ENCODE results near the gene TSKU.
"Not testable (repeated sequence)": the region's sequence is repeated elsewhere in the genome, so short reads cannot be mapped to it uniquely, and the experiment has no call there.

TSKU gene

GRCh38 chr11:76783294-76783895 lies at the start of gene TSKU:
Gene TSKU (plus strand): TSS chr11:76783356. CDS start chr11:76795617, 12,261 bp downstream.
- H3K9ac ChIP-seq (ENCODE audit: low read length), result peak within 1 kb of the TSS; percentile 99
- H3K9me3 ChIP-seq (ENCODE audit: control insufficient read depth, insufficient read depth, low read depth, low read length), result peaks cover 12% of the 10 kb centered on the region
- no peaks in the 10 kb centered on the region for H3K27me3 ChIP-seq (ENCODE audit: control insufficient read depth, insufficient read depth, low read length)
- H3K4me1 ChIP-seq (ENCODE audit: control insufficient read depth, insufficient read depth, low read length), result peaks cover 53% of the 10 kb centered on the region
- peak within 1 kb of the TSS; percentile 99 for H3K4me3 ChIP-seq (ENCODE audit: low read depth, low read length)
- H3K36me3 ChIP-seq (ENCODE audit: control insufficient read depth, insufficient read depth, low read length), result peaks cover 8% of the 10 kb centered on the region
- H3K27ac ChIP-seq (ENCODE audit: low read depth, low read length), result peak within 1 kb of the TSS; percentile 98

- H3K4me1 ChIP-seq (ENCODE audit: control insufficient read depth, insufficient read depth, low read length), result peaks cover 24% of the 10 kb centered on the region
- not testable (repeated sequence) for H3K27ac ChIP-seq (ENCODE audit: low read depth, low read length); H3K9me3 ChIP-seq (ENCODE audit: control insufficient read depth, insufficient read depth, low read depth, low read length); H3K27me3 ChIP-seq (ENCODE audit: control insufficient read depth, insufficient read depth, low read length); H3K36me3 ChIP-seq (ENCODE audit: control insufficient read depth, insufficient read depth, low read length); H3K4me3 ChIP-seq (ENCODE audit: low read depth, low read length); H3K9ac ChIP-seq (ENCODE audit: low read length)
These were observed 49.2 kb upstream of the TSKU start for GRCh38 chr11:76733906-76734305.

- peak overlapping the region; percentile 16 for H3K9ac ChIP-seq (ENCODE audit: low read length)
- no peak overlapping the region for H3K4me3 ChIP-seq (ENCODE audit: low read depth, low read length)
- peaks cover 24% of the 10 kb centered on the region for H3K4me1 ChIP-seq (ENCODE audit: control insufficient read depth, insufficient read depth, low read length)
- H3K36me3 ChIP-seq (ENCODE audit: control insufficient read depth, insufficient read depth, low read length), result no peaks in the 10 kb centered on the region
- H3K9me3 ChIP-seq (ENCODE audit: control insufficient read depth, insufficient read depth, low read depth, low read length), result no peaks in the 10 kb centered on the region
- H3K27ac ChIP-seq (ENCODE audit: low read depth, low read length), result no peak overlapping the region
- no peaks in the 10 kb centered on the region for H3K27me3 ChIP-seq (ENCODE audit: control insufficient read depth, insufficient read depth, low read length)
These were observed 48.4 kb upstream of the TSKU start for GRCh38 chr11:76734456-76735420.

- no peak overlapping the region for H3K9ac ChIP-seq (ENCODE audit: low read length)
- H3K27ac ChIP-seq (ENCODE audit: low read depth, low read length), result no peak overlapping the region
- no peak overlapping the region for H3K4me3 ChIP-seq (ENCODE audit: low read depth, low read length)
- peaks cover 24% of the 10 kb centered on the region for H3K4me1 ChIP-seq (ENCODE audit: control insufficient read depth, insufficient read depth, low read length)
- no peaks in the 10 kb centered on the region for H3K9me3 ChIP-seq (ENCODE audit: control insufficient read depth, insufficient read depth, low read depth, low read length)
- H3K36me3 ChIP-seq (ENCODE audit: control insufficient read depth, insufficient read depth, low read length), result no peaks in the 10 kb centered on the region
- no peaks in the 10 kb centered on the region for H3K27me3 ChIP-seq (ENCODE audit: control insufficient read depth, insufficient read depth, low read length)
These were observed 47.3 kb upstream of the TSKU start for GRCh38 chr11:76735841-76736240.

- H3K27ac ChIP-seq (ENCODE audit: low read depth, low read length), result no peak overlapping the region
- H3K36me3 ChIP-seq (ENCODE audit: control insufficient read depth, insufficient read depth, low read length), result no peaks in the 10 kb centered on the region
These were observed 46.9 kb upstream of the TSKU start for GRCh38 chr11:76736266-76736665.

GRCh38 chr11:76736773-76737495 lies 46.2 kb upstream of the TSKU start:
- no peaks in the 10 kb centered on the region for H3K27me3 ChIP-seq (ENCODE audit: control insufficient read depth, insufficient read depth, low read length)
- H3K4me1 ChIP-seq (ENCODE audit: control insufficient read depth, insufficient read depth, low read length), result peaks cover 24% of the 10 kb centered on the region
- H3K4me3 ChIP-seq (ENCODE audit: low read depth, low read length), result no peak overlapping the region
- H3K9ac ChIP-seq (ENCODE audit: low read length), result no peak overlapping the region
- H3K9me3 ChIP-seq (ENCODE audit: control insufficient read depth, insufficient read depth, low read depth, low read length), result no peaks in the 10 kb centered on the region
- H3K27ac ChIP-seq (ENCODE audit: low read depth, low read length), result no peak overlapping the region
- H3K36me3 ChIP-seq (ENCODE audit: control insufficient read depth, insufficient read depth, low read length), result no peaks in the 10 kb centered on the region

More at GRCh38 chr11:76736266-76736665, 46.9 kb upstream of the TSKU start:
- Histone ChIP-seq H3K9me3 (ENCODE audit: control insufficient read depth, insufficient read depth, low read depth, low read length) (no peaks in the 10 kb centered on the region), H3K27me3 (ENCODE audit: control insufficient read depth, insufficient read depth, low read length) (no peaks in the 10 kb centered on the region), H3K4me3 (ENCODE audit: low read depth, low read length) (no peak overlapping the region), H3K4me1 (ENCODE audit: control insufficient read depth, insufficient read depth, low read length) (peaks cover 24% of the 10 kb centered on the region), H3K9ac (ENCODE audit: low read length) (no peak overlapping the region)

GRCh38 chr11:76738618-76739240 lies 44.4 kb upstream of the TSKU start:
- Histone ChIP-seq H3K9me3 (ENCODE audit: control insufficient read depth, insufficient read depth, low read depth, low read length) (no peaks in the 10 kb centered on the region), H3K27ac (ENCODE audit: low read depth, low read length) (no peak overlapping the region), H3K9ac (ENCODE audit: low read length) (no peak overlapping the region), H3K4me3 (ENCODE audit: low read depth, low read length) (no peak overlapping the region), H3K27me3 (ENCODE audit: control insufficient read depth, insufficient read depth, low read length) (no peaks in the 10 kb centered on the region), H3K36me3 (ENCODE audit: control insufficient read depth, insufficient read depth, low read length) (no peaks in the 10 kb centered on the region), H3K4me1 (ENCODE audit: control insufficient read depth, insufficient read depth, low read length) (peaks cover 24% of the 10 kb centered on the region)

- Histone ChIP-seq H3K27ac (ENCODE audit: low read depth, low read length) (no peak overlapping the region), H3K9me3 (ENCODE audit: control insufficient read depth, insufficient read depth, low read depth, low read length) (no peaks in the 10 kb centered on the region), H3K27me3 (ENCODE audit: control insufficient read depth, insufficient read depth, low read length) (no peaks in the 10 kb centered on the region), H3K4me3 (ENCODE audit: low read depth, low read length) (no peak overlapping the region), H3K4me1 (ENCODE audit: control insufficient read depth, insufficient read depth, low read length) (peaks cover 20% of the 10 kb centered on the region), H3K9ac (ENCODE audit: low read length) (no peak overlapping the region), H3K36me3 (ENCODE audit: control insufficient read depth, insufficient read depth, low read length) (no peaks in the 10 kb centered on the region)
These were observed 43.4 kb upstream of the TSKU start for GRCh38 chr11:76739798-76740197.

- H3K27me3 ChIP-seq (ENCODE audit: control insufficient read depth, insufficient read depth, low read length), result no peaks in the 10 kb centered on the region
These were observed 42.4 kb upstream of the TSKU start for GRCh38 chr11:76740772-76741171.

GRCh38 chr11:76742902-76743301 lies 40.3 kb upstream of the TSKU start:
- Histone ChIP-seq H3K36me3 (ENCODE audit: control insufficient read depth, insufficient read depth, low read length) (no peaks in the 10 kb centered on the region), H3K4me3 (ENCODE audit: low read depth, low read length) (no peak overlapping the region), H3K9ac (ENCODE audit: low read length) (no peak overlapping the region), H3K27ac (ENCODE audit: low read depth, low read length) (no peak overlapping the region), H3K9me3 (ENCODE audit: control insufficient read depth, insufficient read depth, low read depth, low read length) (no peaks in the 10 kb centered on the region), H3K4me1 (ENCODE audit: control insufficient read depth, insufficient read depth, low read length) (peaks cover 10% of the 10 kb centered on the region), H3K27me3 (ENCODE audit: control insufficient read depth, insufficient read depth, low read length) (no peaks in the 10 kb centered on the region)

More at GRCh38 chr11:76740772-76741171, 42.4 kb upstream of the TSKU start:
- Histone ChIP-seq H3K27ac (ENCODE audit: low read depth, low read length) (no peak overlapping the region), H3K9ac (ENCODE audit: low read length) (no peak overlapping the region), H3K4me1 (ENCODE audit: control insufficient read depth, insufficient read depth, low read length) (peaks cover 15% of the 10 kb centered on the region; the same call in 1 of the 2 replicates), H3K9me3 (ENCODE audit: control insufficient read depth, insufficient read depth, low read depth, low read length) (no peaks in the 10 kb centered on the region), H3K36me3 (ENCODE audit: control insufficient read depth, insufficient read depth, low read length) (no peaks in the 10 kb centered on the region), H3K4me3 (ENCODE audit: low read depth, low read length) (no peak overlapping the region)
